Measurements from ENCODE around the gene POPDC2.
"Not testable (repeated sequence)": the region's sequence is repeated elsewhere in the genome, so short reads cannot be mapped to it uniquely, and the experiment has no call there.

POPDC2 gene

GRCh38 chr3:119598410-119599098, 61.8 kb downstream of the POPDC2 start:
- H3K36me3 ChIP-seq (ENCODE audit: control insufficient read depth, insufficient read depth, low read length), result no peaks in the 10 kb centered on the region
- H3K27me3 ChIP-seq (ENCODE audit: control insufficient read depth, insufficient read depth, low read length, poor library complexity, severe bottlenecking), result no peaks in the 10 kb centered on the region
- 91 to 100% methylated on average over 1 of the region's 1 CpG for WGBS, 2 experiments
- no peaks in the 10 kb centered on the region for H3K4me1 ChIP-seq (ENCODE audit: control insufficient read depth, insufficient read depth, low read length)
- no peaks in the 10 kb centered on the region for H3K9me3 ChIP-seq (ENCODE audit: control insufficient read depth, low read length)
- no peak overlapping the region for H3K27ac ChIP-seq (ENCODE audit: insufficient read depth, low read depth, low read length, poor library complexity, severe bottlenecking)
- H3K4me3 ChIP-seq (ENCODE audit: insufficient read depth, low read depth, low read length), result no peak overlapping the region

- no peak within 1 kb of the TSS for H3K4me3 ChIP-seq (ENCODE audit: insufficient read depth, low read depth, low read length)
- no peaks in the 10 kb centered on the region for H3K4me1 ChIP-seq (ENCODE audit: control insufficient read depth, insufficient read depth, low read length)
- WGBS, 2 experiments, result 91 to 92% methylated on average over 6 to 7 of the region's 7 CpGs
- no peaks in the 10 kb centered on the region for H3K27me3 ChIP-seq (ENCODE audit: control insufficient read depth, insufficient read depth, low read length, poor library complexity, severe bottlenecking)
- no peaks in the 10 kb centered on the region for H3K36me3 ChIP-seq (ENCODE audit: control insufficient read depth, insufficient read depth, low read length)
- no peaks in the 10 kb centered on the region for H3K9me3 ChIP-seq (ENCODE audit: control insufficient read depth, low read length)
- H3K27ac ChIP-seq (ENCODE audit: insufficient read depth, low read depth, low read length, poor library complexity, severe bottlenecking), result no peak within 1 kb of the TSS
Measured at GRCh38 chr3:119597548-119598288, 62.7 kb downstream of the POPDC2 start, which contains the start of gene PLA1A. Gene PLA1A (plus strand): TSS chr3:119597885. CDS start chr3:119597914, 29 bp downstream.

GRCh38 chr3:119596398-119596797, 64.0 kb downstream of the POPDC2 start:
- Histone ChIP-seq H3K27ac (ENCODE audit: insufficient read depth, low read depth, low read length, poor library complexity, severe bottlenecking) (no peak overlapping the region), H3K9me3 (ENCODE audit: control insufficient read depth, low read length) (no peaks in the 10 kb centered on the region), H3K36me3 (ENCODE audit: control insufficient read depth, insufficient read depth, low read length) (no peaks in the 10 kb centered on the region), H3K27me3 (ENCODE audit: control insufficient read depth, insufficient read depth, low read length, poor library complexity, severe bottlenecking) (no peaks in the 10 kb centered on the region), H3K4me1 (ENCODE audit: control insufficient read depth, insufficient read depth, low read length) (no peaks in the 10 kb centered on the region), H3K4me3 (ENCODE audit: insufficient read depth, low read depth, low read length) (no peak overlapping the region)
- WGBS, 2 experiments, result 89 to 95% methylated on average over 6 of the region's 6 CpGs

GRCh38 chr3:119595639-119596334, 64.6 kb downstream of the POPDC2 start:
- WGBS, 2 experiments, result 93 to 96% methylated on average over 7 of the region's 7 CpGs

GRCh38 chr3:119594929-119595328, 65.5 kb downstream of the POPDC2 start:
- not testable (repeated sequence) for H3K27me3 ChIP-seq (ENCODE audit: control insufficient read depth, insufficient read depth, low read length, poor library complexity, severe bottlenecking); H3K4me1 ChIP-seq (ENCODE audit: control insufficient read depth, insufficient read depth, low read length); H3K4me3 ChIP-seq (ENCODE audit: insufficient read depth, low read depth, low read length); H3K9me3 ChIP-seq (ENCODE audit: control insufficient read depth, low read length); H3K27ac ChIP-seq (ENCODE audit: insufficient read depth, low read depth, low read length, poor library complexity, severe bottlenecking); H3K36me3 ChIP-seq (ENCODE audit: control insufficient read depth, insufficient read depth, low read length)
- 85 to 100% methylated on average over 1 of the region's 1 CpG for WGBS, 2 experiments

More at GRCh38 chr3:119595639-119596334, 64.6 kb downstream of the POPDC2 start:
- H3K36me3 ChIP-seq (ENCODE audit: control insufficient read depth, insufficient read depth, low read length), result no peaks in the 10 kb centered on the region
- H3K27ac ChIP-seq (ENCODE audit: insufficient read depth, low read depth, low read length, poor library complexity, severe bottlenecking), result no peak overlapping the region
- no peaks in the 10 kb centered on the region for H3K9me3 ChIP-seq (ENCODE audit: control insufficient read depth, low read length)
- H3K4me3 ChIP-seq (ENCODE audit: insufficient read depth, low read depth, low read length), result no peak overlapping the region
- no peaks in the 10 kb centered on the region for H3K4me1 ChIP-seq (ENCODE audit: control insufficient read depth, insufficient read depth, low read length)
- no peaks in the 10 kb centered on the region for H3K27me3 ChIP-seq (ENCODE audit: control insufficient read depth, insufficient read depth, low read length, poor library complexity, severe bottlenecking)

- WGBS, 2 experiments, result 94 to 95% methylated on average over 5 of the region's 5 CpGs
- H3K4me3 ChIP-seq (ENCODE audit: insufficient read depth, low read depth, low read length), result no peak overlapping the region
- no peaks in the 10 kb centered on the region for H3K36me3 ChIP-seq (ENCODE audit: control insufficient read depth, insufficient read depth, low read length)
- no peaks in the 10 kb centered on the region for H3K27me3 ChIP-seq (ENCODE audit: control insufficient read depth, insufficient read depth, low read length, poor library complexity, severe bottlenecking)
- no peak overlapping the region for H3K27ac ChIP-seq (ENCODE audit: insufficient read depth, low read depth, low read length, poor library complexity, severe bottlenecking)
- peaks cover 4% of the 10 kb centered on the region for H3K4me1 ChIP-seq (ENCODE audit: control insufficient read depth, insufficient read depth, low read length)
- no peaks in the 10 kb centered on the region for H3K9me3 ChIP-seq (ENCODE audit: control insufficient read depth, low read length)
Measured at GRCh38 chr3:119594066-119594465, 66.3 kb downstream of the POPDC2 start.

- no peaks in the 10 kb centered on the region for H3K9me3 ChIP-seq (ENCODE audit: control insufficient read depth, low read length)
- peaks cover 5% of the 10 kb centered on the region for H3K4me1 ChIP-seq (ENCODE audit: control insufficient read depth, insufficient read depth, low read length)
- H3K4me3 ChIP-seq (ENCODE audit: insufficient read depth, low read depth, low read length), result no peak overlapping the region
- WGBS, 2 experiments, result 77 to 94% methylated on average over 1 of the region's 1 CpG
- no peaks in the 10 kb centered on the region for H3K36me3 ChIP-seq (ENCODE audit: control insufficient read depth, insufficient read depth, low read length)
- no peaks in the 10 kb centered on the region for H3K27me3 ChIP-seq (ENCODE audit: control insufficient read depth, insufficient read depth, low read length, poor library complexity, severe bottlenecking)
- H3K27ac ChIP-seq (ENCODE audit: insufficient read depth, low read depth, low read length, poor library complexity, severe bottlenecking), result no peak overlapping the region
Measured at GRCh38 chr3:119592861-119593260, 67.5 kb downstream of the POPDC2 start.

All from ectodermal cell (in vitro differentiated cells).